Measurements from ENCODE around the gene THUMPD1. TPM values are rescaled to one million over a fixed set of nuclear protein-coding genes. Genes with fewer than 3 reads are reported as not detected.

THUMPD1 gene
- total and polyA plus RNA-seq, 2 of the 8 experiments (the other 6 are each of a cell fraction or from before 2014, with no cell fraction given) = 31.6 to 49.4 TPM

GRCh38 chr16:20768818-20769217 lies 27.2 kb upstream of the THUMPD1 start:
- Histone ChIP-seq H3K4me2 (ENCODE audit: insufficient read depth in 1 of 2, low read depth in 2 of 2, low read length in 2 of 2) (no peak overlapping the region), H3K79me2 (ENCODE audit: control insufficient read depth in 1 of 2, insufficient read depth in 2 of 2, low read length in 2 of 2) (no peaks in the 10 kb centered on the region), H3K14ac (ENCODE audit: insufficient read length) (no peak overlapping the region), H2BK12ac (ENCODE audit: low read depth, low read length) (no peak overlapping the region), H2AK5ac (ENCODE audit: low read depth, low read length) (no peak overlapping the region), H3K27ac (ENCODE audit: low read depth, low read length) (no peak overlapping the region), H4K5ac (ENCODE audit: insufficient read length, low read depth, low read length) (no peak overlapping the region), H3K36me3 (ENCODE audit: control insufficient read depth in 2 of 4, insufficient read depth in 4 of 4, low read length in 3 of 4) (no peaks in the 10 kb centered on the region), H3K9ac (replicated peaks in 1 of 4; ENCODE audit: extremely low read depth in 1 of 4, low read depth in 3 of 4, low read length in 3 of 4) (no peak overlapping the region), H4K20me1 (replicated peaks in 1 of 2; ENCODE audit: control insufficient read depth in 1 of 2, insufficient read depth in 2 of 2, low read length in 2 of 2) (no peaks in the 10 kb centered on the region), H2AFZ (ENCODE audit: low read length) (no peak overlapping the region), H3K4ac (replicated peaks; ENCODE audit: insufficient read length, low read depth, low read length) (no peak overlapping the region), H3K4me3 (ENCODE audit: extremely low read depth in 1 of 4, insufficient read depth in 2 of 4, low read depth in 3 of 4, low read length in 4 of 4) (no peak overlapping the region), H2BK5ac (ENCODE audit: low read depth, low read length) (no peak overlapping the region), H3K27me3 (replicated peaks in 1 of 4; ENCODE audit: control insufficient read depth in 3 of 4, extremely low read depth in 1 of 4, insufficient read depth in 3 of 4, low read length in 3 of 4) (no peaks in the 10 kb centered on the region; a peak in 1 of 7 replicates), H2BK15ac (ENCODE audit: low read length) (no peak overlapping the region), H4K8ac (ENCODE audit: extremely low read depth, insufficient read depth, low read length) (no peak overlapping the region), H2BK120ac (replicated peaks; ENCODE audit: low read depth, low read length) (no peak overlapping the region), H3K9me3 (ENCODE audit: insufficient read depth in 2 of 2, low read depth in 1 of 2, low read length in 1 of 2) (no peaks in the 10 kb centered on the region), H3K4me1 (replicated peaks in 1 of 4; ENCODE audit: control insufficient read depth in 3 of 4, insufficient read depth in 4 of 4, low read length in 3 of 4) (no peaks in the 10 kb centered on the region), H4K91ac (replicated peaks; ENCODE audit: insufficient read length, low read length) (no peak overlapping the region), H3K23me2 (ENCODE audit: low read depth, low read length) (no peaks in the 10 kb centered on the region), H3K79me1 (ENCODE audit: low read depth, low read length) (no peaks in the 10 kb centered on the region), H3K18ac (ENCODE audit: extremely low read depth, low read length) (no peak overlapping the region), H2BK20ac (ENCODE audit: low read length) (no peak overlapping the region), H3K23ac (ENCODE audit: insufficient read length) (no peak overlapping the region), H3K56ac (replicated peaks; ENCODE audit: insufficient read length, low read depth, low read length) (no peak overlapping the region)
- TF ChIP-seq RBBP5 (IDR thresholded peaks at IDR 0.05; ENCODE audit: borderline replicate concordance, low read depth, low read length) (no peak), MAX (IDR thresholded peaks at IDR 0.05) (no peak), NRF1 (IDR thresholded peaks at IDR 0.05; ENCODE audit: low read depth, low read length) (no peak)
- 84% methylated on average over 1 of the region's 1 CpG; no CpG with 5 or more reads in 1 of the 2 experiments for WGBS, 2 experiments (ENCODE audit: extremely low coverage in 1 of 2, insufficient coverage in 1 of 2, insufficient read length in 1 of 2, insufficient replicate concordance in 2 of 2, low coverage in 1 of 2, low lambda C conversion rate in 2 of 2, missing lambda C conversion rate in 1 of 2)
- ChIA-PET CTCF (ENCODE audit: partially characterized antibody) (no interaction called here), POLR2A (ENCODE audit: partially characterized antibody) (no interaction called here)
- FAIRE-seq (no peak), DNase-seq (ENCODE audit: low read depth in 1 of 2, low spot score in 2 of 2) (no peak)
